Activated CD8-positive, alpha-beta memory T cell treated with anti-CD3 and anti-CD28 coated beads, Interleukin-2, amount 50 U/mL, for 4 hours (primary cell): ENCODE results near the gene PAX5.
"Not testable (repeated sequence)": the region's sequence is repeated elsewhere in the genome, so short reads cannot be mapped to it uniquely, and the experiment has no call there.

ENCODE experiments used
- DNase-seq: peaks from one replicate; pipeline ENCODE4 v3.0.0-alpha.2; 2020

The PAX5 gene

GRCh38 chr9:36873247-36873875 lies 160.7 kb downstream of the PAX5 start:
- peak; percentile 75 for DNase-seq

GRCh38 chr9:36872641-36873040 lies 161.4 kb downstream of the PAX5 start:
- no peak for DNase-seq

- DNase-seq, result no peak
These were observed 162.5 kb downstream of the PAX5 start for GRCh38 chr9:36871606-36872005.

GRCh38 chr9:36870960-36871359 lies 163.1 kb downstream of the PAX5 start:
- DNase-seq, result no peak

GRCh38 chr9:36869605-36870004 lies 164.5 kb downstream of the PAX5 start:
- not testable (repeated sequence) for DNase-seq

- DNase-seq, result no peak
These were observed 165.3 kb downstream of the PAX5 start for GRCh38 chr9:36868586-36869282.

- no peak for DNase-seq
These were observed 166.2 kb downstream of the PAX5 start for GRCh38 chr9:36867672-36868471.

- no peak for DNase-seq
These were observed 166.8 kb downstream of the PAX5 start for GRCh38 chr9:36867241-36867640.

GRCh38 chr9:36866840-36867239 lies 167.2 kb downstream of the PAX5 start:
- DNase-seq, result no peak

- DNase-seq, result no peak
These were observed 168.1 kb downstream of the PAX5 start for GRCh38 chr9:36865731-36866635.

- no peak for DNase-seq
These were observed 169.3 kb downstream of the PAX5 start for GRCh38 chr9:36864491-36865410.

GRCh38 chr9:36862206-36863145 lies 171.6 kb downstream of the PAX5 start:
- no peak for DNase-seq

GRCh38 chr9:36861528-36862205 lies 172.4 kb downstream of the PAX5 start:
- no peak for DNase-seq

- no peak for DNase-seq
These were observed 175.2 kb downstream of the PAX5 start for GRCh38 chr9:36858805-36859375.

GRCh38 chr9:36855448-36856315 lies 178.4 kb downstream of the PAX5 start:
- DNase-seq, result no peak

GRCh38 chr9:36854751-36855150 lies 179.3 kb downstream of the PAX5 start:
- DNase-seq, result no peak

GRCh38 chr9:36854034-36854433 lies 180.0 kb downstream of the PAX5 start:
- no peak for DNase-seq

GRCh38 chr9:36853233-36853632 lies 180.8 kb downstream of the PAX5 start:
- DNase-seq, result no peak

GRCh38 chr9:36849943-36850342 lies 184.1 kb downstream of the PAX5 start:
- DNase-seq, result no peak
